ENCODE data around the gene KCTD1. TPM values are rescaled to one million over a fixed set of nuclear protein-coding genes. Genes with fewer than 3 reads are reported as not detected.

Gene KCTD1
- total and polyA plus RNA-seq, 9 donors: 10.7 to 31.1 (median 22.5) TPM

DNA sequence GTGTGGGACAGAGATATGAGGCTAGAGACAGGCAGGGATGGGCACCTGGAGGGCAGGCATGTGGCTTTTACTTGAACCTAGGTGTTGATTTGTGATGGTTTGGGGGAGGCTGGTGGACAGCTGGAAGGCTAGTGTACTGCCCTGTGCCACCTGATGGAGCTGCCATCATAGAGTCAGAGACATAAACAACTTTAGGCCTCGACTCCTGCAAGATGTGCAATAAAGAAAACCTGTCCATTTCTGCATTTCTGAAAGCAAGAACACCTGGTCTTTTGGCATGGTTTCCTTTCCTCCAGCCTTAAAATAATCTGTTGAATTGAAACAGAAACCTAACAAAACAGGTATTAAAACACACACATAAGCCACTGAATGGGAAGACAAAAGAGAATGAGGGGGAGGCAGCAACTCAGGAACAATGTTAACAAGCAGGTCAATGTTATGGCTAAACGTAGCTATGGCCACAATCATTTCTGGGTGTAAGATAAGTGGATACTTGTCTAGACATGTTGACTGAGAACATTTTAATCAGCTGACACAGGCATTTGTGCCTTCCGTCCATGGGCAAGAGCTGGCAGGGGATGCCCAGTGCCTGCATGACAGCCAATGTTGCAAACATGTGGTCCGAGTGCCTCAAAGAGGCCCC, 87.8 kb downstream of the KCTD1 start:
- no peak for DNase-seq
- TF ChIP-seq EP300 (IDR thresholded peaks at IDR 0.05): no peak
- TF ChIP-seq POLR2A (IDR thresholded peaks at IDR 0.05): no peak
- TF ChIP-seq, protein P1, sequence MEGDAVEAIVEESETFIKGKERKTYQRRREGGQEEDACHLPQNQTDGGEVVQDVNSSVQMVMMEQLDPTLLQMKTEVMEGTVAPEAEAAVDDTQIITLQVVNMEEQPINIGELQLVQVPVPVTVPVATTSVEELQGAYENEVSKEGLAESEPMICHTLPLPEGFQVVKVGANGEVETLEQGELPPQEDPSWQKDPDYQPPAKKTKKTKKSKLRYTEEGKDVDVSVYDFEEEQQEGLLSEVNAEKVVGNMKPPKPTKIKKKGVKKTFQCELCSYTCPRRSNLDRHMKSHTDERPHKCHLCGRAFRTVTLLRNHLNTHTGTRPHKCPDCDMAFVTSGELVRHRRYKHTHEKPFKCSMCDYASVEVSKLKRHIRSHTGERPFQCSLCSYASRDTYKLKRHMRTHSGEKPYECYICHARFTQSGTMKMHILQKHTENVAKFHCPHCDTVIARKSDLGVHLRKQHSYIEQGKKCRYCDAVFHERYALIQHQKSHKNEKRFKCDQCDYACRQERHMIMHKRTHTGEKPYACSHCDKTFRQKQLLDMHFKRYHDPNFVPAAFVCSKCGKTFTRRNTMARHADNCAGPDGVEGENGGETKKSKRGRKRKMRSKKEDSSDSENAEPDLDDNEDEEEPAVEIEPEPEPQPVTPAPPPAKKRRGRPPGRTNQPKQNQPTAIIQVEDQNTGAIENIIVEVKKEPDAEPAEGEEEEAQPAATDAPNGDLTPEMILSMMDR (IDR thresholded peaks at IDR 0.05): no peak
- WGBS, 3 donors: 22 to 37% (median 36%) methylated on average over 4 of the region's 4 CpGs
- Histone ChIP-seq H3K4me3 (no peak overlapping the region), H3K27me3 (no peaks in the 10 kb centered on the region), H3K4me1 (ENCODE audit: insufficient read depth) (no peaks in the 10 kb centered on the region), H3K36me3 (no peaks in the 10 kb centered on the region), H3K27ac (no peak overlapping the region), H3K9me3 (no peaks in the 10 kb centered on the region)
- intact Hi-C loops (cut with DNase I): loop anchor here in 2 of 4 donors (5.0 to 10.0 kb wide), 2 partner anchors 94 to 132 kb away; no protein-coding TSS in a partner anchor

GRCh38 chr18:26459884-26460283, 88.5 kb downstream of the KCTD1 start:
- Histone ChIP-seq H3K4me1 (ENCODE audit: insufficient read depth) (no peaks in the 10 kb centered on the region), H3K27ac (no peak overlapping the region), H3K9me3 (no peaks in the 10 kb centered on the region), H3K27me3 (no peaks in the 10 kb centered on the region), H3K4me3 (no peak overlapping the region), H3K36me3 (no peaks in the 10 kb centered on the region)
- intact Hi-C loops (cut with DNase I): loop anchor here in 2 of 4 donors (5.0 to 10.0 kb wide), 2 partner anchors 95 to 132 kb away; no protein-coding TSS in a partner anchor
- DNase-seq: no peak
- TF ChIP-seq POLR2A (IDR thresholded peaks at IDR 0.05): no peak
- TF ChIP-seq, protein P1 (IDR thresholded peaks at IDR 0.05): no peak
- no peak for TF ChIP-seq EP300 (IDR thresholded peaks at IDR 0.05)
- WGBS, 3 donors: 96 to 99% (median 98%) methylated on average over 3 of the region's 3 CpGs

- Histone ChIP-seq H3K4me1 (ENCODE audit: insufficient read depth) (no peaks in the 10 kb centered on the region), H3K27ac (no peak overlapping the region), H3K4me3 (no peak overlapping the region), H3K27me3 (no peaks in the 10 kb centered on the region), H3K36me3 (no peaks in the 10 kb centered on the region), H3K9me3 (no peaks in the 10 kb centered on the region)
- intact Hi-C loops (cut with DNase I): no loop called here
- TF ChIP-seq, protein P1 (IDR thresholded peaks at IDR 0.05): no peak
- TF ChIP-seq POLR2A (IDR thresholded peaks at IDR 0.05) (no peak), EP300 (IDR thresholded peaks at IDR 0.05) (no peak)
- no peak for DNase-seq
- 97 to 98% (median 97%) methylated on average over 12 of the region's 12 CpGs for WGBS, 3 donors
These were observed 89.0 kb downstream of the KCTD1 start for GRCh38 chr18:26459340-26459739.

DNA sequence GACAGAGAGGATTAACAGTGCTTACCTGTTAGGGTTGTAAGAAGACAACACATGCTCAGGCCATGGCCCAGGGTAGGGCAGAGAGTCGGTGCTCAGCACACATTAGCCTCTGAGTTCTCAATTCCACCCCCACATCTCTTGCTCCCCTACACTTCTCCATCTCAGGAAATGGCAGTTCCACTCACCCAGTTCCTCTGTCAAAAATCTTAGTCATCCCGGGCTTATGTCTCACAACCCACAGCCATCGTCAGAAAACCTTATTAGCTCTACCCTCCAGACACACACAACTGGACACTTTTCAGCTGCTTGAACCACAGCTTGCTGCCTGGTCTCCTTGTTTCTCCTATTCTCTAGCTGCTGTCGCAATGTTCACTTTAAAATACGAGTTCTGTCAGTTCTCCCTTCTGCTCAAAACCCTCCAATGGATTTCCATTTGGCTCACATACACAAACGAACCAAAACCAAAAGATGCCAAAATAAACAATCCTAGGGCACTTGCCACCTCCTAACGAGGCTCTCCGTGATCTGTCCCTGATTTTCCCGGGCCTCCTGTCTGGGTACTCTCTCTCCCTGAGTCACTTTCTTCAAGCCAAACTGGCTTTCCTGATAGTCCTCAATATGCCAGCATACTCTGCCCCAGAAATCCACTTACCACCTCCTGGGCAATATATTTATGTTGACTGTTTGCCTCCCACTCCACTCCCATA, 89.7 kb downstream of the KCTD1 start:
- TF ChIP-seq, protein P1 (IDR thresholded peaks at IDR 0.05): no peak
- TF ChIP-seq EP300 (IDR thresholded peaks at IDR 0.05): no peak
- TF ChIP-seq POLR2A (IDR thresholded peaks at IDR 0.05): no peak
- 82 to 86% (median 84%) methylated on average over 9 of the region's 9 CpGs for WGBS, 3 donors
- H3K36me3 ChIP-seq: no peaks in the 10 kb centered on the region
- no peak for DNase-seq
- intact Hi-C loops (cut with DNase I): no loop called here
- H3K4me1 ChIP-seq (ENCODE audit: insufficient read depth): no peaks in the 10 kb centered on the region
- H3K9me3 ChIP-seq: no peaks in the 10 kb centered on the region
- H3K27ac ChIP-seq: no peak overlapping the region
- no peak overlapping the region for H3K4me3 ChIP-seq
- H3K27me3 ChIP-seq: no peaks in the 10 kb centered on the region

Data from ovary (tissue), 9 donors.